ENCODE measurements around the gene SMAD5. TPM values are rescaled to one million over a fixed set of nuclear protein-coding genes. Genes with fewer than 3 reads are reported as not detected.

Gene SMAD5
- total RNA-seq, 4 donors from 2014 or later, result 25.6 to 50.1 (median 32.0) TPM

DNA sequence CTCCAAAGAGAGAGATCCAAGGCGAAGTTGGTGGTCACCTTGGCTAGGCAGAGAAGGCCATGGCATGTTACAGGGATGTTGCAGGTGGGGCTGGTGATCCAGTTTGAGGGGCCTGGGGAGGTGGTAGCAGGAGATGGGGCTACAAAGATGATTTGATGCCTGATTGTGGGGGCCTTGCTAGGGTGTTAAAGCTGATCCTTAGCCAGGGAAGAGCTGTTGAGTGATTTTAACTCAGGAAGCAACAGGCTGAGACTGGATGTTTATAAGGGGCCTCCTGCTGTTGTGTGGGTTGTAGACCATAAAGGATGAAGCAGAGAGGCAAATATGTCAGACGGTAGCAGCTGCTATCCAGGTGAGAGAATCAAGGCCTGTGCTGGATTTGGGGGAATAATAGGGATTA lies 19.0 kb upstream of the SMAD5 start:
- DNase-seq, result no peak
- H3K27me3 ChIP-seq, result no peaks in the 10 kb centered on the region
- H3K27ac ChIP-seq, result no peak overlapping the region
- no peak overlapping the region for H3K4me3 ChIP-seq
- no peak for ATAC-seq
- in situ Hi-C loops (cut with MboI; ENCODE audit: low sequenced_read_pairs in 4 of 4), result no loop called here
- no peaks in the 10 kb centered on the region for H3K9me3 ChIP-seq
- intact Hi-C loops (cut with DNase I; ENCODE audit: low total_unique reads), result no loop called here
- no peaks in the 10 kb centered on the region for H3K36me3 ChIP-seq
- TF ChIP-seq, protein P1, sequence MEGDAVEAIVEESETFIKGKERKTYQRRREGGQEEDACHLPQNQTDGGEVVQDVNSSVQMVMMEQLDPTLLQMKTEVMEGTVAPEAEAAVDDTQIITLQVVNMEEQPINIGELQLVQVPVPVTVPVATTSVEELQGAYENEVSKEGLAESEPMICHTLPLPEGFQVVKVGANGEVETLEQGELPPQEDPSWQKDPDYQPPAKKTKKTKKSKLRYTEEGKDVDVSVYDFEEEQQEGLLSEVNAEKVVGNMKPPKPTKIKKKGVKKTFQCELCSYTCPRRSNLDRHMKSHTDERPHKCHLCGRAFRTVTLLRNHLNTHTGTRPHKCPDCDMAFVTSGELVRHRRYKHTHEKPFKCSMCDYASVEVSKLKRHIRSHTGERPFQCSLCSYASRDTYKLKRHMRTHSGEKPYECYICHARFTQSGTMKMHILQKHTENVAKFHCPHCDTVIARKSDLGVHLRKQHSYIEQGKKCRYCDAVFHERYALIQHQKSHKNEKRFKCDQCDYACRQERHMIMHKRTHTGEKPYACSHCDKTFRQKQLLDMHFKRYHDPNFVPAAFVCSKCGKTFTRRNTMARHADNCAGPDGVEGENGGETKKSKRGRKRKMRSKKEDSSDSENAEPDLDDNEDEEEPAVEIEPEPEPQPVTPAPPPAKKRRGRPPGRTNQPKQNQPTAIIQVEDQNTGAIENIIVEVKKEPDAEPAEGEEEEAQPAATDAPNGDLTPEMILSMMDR (IDR thresholded peaks at IDR 0.05 in 4 of 5, conservative IDR thresholded peaks at IDR 0.05 in 1 of 5), result no peak
- no peak for TF ChIP-seq POLR2A (IDR thresholded peaks at IDR 0.05)
- no peaks in the 10 kb centered on the region for H3K4me1 ChIP-seq

DNA sequence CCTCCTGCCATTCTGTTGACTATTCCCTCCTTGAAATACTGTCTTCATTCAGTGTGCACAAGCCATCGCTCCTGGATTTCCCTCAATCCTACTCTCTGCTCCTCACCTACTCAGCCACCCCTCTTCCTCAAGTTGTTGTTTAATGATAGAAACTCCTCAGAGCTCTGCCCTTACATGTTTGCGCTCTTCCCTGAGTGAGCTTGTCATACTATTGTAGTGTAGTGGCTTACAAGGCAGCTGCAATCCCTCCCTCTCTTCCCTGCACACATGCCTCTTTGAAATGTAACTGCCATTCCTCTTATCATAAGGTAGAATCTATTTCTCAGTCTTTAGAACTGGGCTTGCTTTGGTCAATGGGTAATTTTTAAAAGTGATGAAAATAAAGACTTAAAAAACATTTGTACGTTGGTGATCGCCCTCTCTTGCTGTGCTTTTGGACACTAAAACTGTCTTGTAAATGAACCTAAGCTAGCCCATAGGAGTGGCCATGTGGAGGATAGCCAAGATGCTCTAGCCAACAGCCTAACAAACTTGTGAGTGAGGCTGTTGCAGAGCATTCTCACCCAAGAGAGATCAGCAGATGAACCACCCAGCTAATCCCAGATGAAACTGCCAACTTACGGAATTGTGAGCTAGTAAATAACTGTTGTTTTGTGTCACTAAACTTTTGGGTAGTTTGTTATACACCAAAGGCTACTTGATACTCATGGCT lies 18.1 kb upstream of the SMAD5 start:
- DNase-seq (no peak), ATAC-seq (no peak)
- intact Hi-C loops (cut with DNase I; ENCODE audit: low total_unique reads), result no loop called here
- H3K4me1 ChIP-seq, result no peaks in the 10 kb centered on the region
- no peaks in the 10 kb centered on the region for H3K9me3 ChIP-seq
- H3K4me3 ChIP-seq, result no peak overlapping the region
- H3K27me3 ChIP-seq, result no peaks in the 10 kb centered on the region
- no peak overlapping the region for H3K27ac ChIP-seq
- in situ Hi-C loops (cut with MboI; ENCODE audit: low sequenced_read_pairs in 4 of 4), result no loop called here
- no peak for TF ChIP-seq POLR2A (IDR thresholded peaks at IDR 0.05)
- TF ChIP-seq, protein P1 (IDR thresholded peaks at IDR 0.05 in 4 of 5, conservative IDR thresholded peaks at IDR 0.05 in 1 of 5), result no peak
- no peaks in the 10 kb centered on the region for H3K36me3 ChIP-seq

DNA sequence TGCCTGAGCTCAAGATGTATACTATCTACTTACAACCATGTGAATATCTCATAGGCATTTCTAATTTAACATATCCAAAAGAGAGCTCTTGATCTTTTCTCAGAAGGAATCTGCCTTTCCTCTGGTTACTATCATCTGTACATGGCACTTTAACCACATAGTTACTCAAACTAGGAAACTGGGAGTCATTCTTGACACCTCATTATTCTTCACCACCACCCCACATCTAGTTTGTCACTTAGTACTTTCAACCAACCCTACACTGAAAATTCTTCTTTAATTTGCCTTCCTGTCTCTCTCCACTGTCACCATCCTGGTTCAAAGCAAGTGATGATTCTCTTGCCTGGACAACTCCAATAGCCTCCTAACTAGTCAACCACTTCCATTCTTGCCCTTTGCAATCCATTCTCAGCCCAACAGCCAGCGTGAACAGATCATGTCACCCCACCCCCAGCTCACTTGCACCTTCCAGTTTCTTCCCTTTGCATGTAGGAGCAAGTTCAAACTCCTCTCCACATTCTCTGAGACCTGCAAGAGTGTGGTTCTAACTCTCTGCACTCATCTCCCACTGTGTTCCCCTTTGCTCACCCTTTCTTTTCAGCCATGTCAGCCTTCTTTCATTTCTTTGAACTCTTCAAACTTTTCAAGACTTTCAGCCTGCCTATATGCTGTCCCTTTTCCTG lies 17.3 kb upstream of the SMAD5 start:
- no peak for DNase-seq
- Histone ChIP-seq H3K36me3 (no peaks in the 10 kb centered on the region), H3K4me3 (no peak overlapping the region), H3K27ac (no peak overlapping the region), H3K4me1 (no peaks in the 10 kb centered on the region), H3K9me3 (no peaks in the 10 kb centered on the region), H3K27me3 (no peaks in the 10 kb centered on the region)
- in situ Hi-C loops (cut with MboI; ENCODE audit: low sequenced_read_pairs in 4 of 4) (no loop called here), intact Hi-C loops (cut with DNase I; ENCODE audit: low total_unique reads) (no loop called here)
- TF ChIP-seq, protein P1 (IDR thresholded peaks at IDR 0.05 in 4 of 5, conservative IDR thresholded peaks at IDR 0.05 in 1 of 5), result no peak
- TF ChIP-seq POLR2A (IDR thresholded peaks at IDR 0.05), result no peak
- no peak for ATAC-seq

DNA sequence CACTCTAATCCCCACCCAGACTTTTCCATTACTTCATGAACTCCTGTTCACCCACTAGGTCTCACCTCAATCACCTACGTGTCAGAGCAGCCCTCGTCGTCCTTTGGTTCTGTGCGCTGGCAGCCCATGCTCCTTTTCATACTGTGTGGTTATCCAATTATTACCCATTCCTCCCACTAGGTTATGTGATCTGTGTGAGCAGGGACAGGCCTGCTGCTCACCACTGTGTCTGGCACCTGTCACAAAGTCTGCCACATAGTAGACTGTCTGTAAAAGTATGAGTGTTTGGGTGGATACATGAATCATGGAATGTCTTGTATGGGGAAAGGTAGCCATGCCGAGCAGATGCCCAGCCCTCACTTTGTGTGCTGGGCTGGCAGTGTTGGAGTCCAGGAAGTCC lies 12.1 kb upstream of the SMAD5 start:
- Histone ChIP-seq H3K4me3 (no peak overlapping the region), H3K36me3 (no peaks in the 10 kb centered on the region), H3K9me3 (no peaks in the 10 kb centered on the region), H3K27me3 (no peaks in the 10 kb centered on the region), H3K4me1 (no peaks in the 10 kb centered on the region), H3K27ac (no peak overlapping the region)
- in situ Hi-C loops (cut with MboI; ENCODE audit: low sequenced_read_pairs in 4 of 4) (no loop called here), intact Hi-C loops (cut with DNase I; ENCODE audit: low total_unique reads) (no loop called here)
- no peak for TF ChIP-seq POLR2A (IDR thresholded peaks at IDR 0.05)
- TF ChIP-seq, protein P1 (IDR thresholded peaks at IDR 0.05 in 4 of 5, conservative IDR thresholded peaks at IDR 0.05 in 1 of 5), result no peak
- DNase-seq (no peak), ATAC-seq (no peak)
